ENCODE data around the gene FAM221B. TPM values are rescaled to one million over a fixed set of nuclear protein-coding genes. Genes with fewer than 3 reads are reported as not detected.

The FAM221B gene
- total and polyA plus RNA-seq, 2 of the 4 experiments (the other 2 are of a cell fraction), result not detected

GRCh38 chr9:35771943-35772342 is 56.6 kb downstream of the FAM221B start:
- H2BK120ac ChIP-seq (ENCODE audit: low read depth, low read length), result no peak overlapping the region
- H3K4ac ChIP-seq (ENCODE audit: low read depth, low read length), result no peak overlapping the region
- TF ChIP-seq CEBPB (IDR thresholded peaks at IDR 0.05; ENCODE audit: low read depth, low read length) (peak; percentile 70), CHD1 (IDR thresholded peaks at IDR 0.05; ENCODE audit: low read depth, low read length) (no peak)
- DNase-seq, result no peak
- dilution Hi-C loops (cut with HindIII; ENCODE audit: low sequenced_read_pairs, unreplicated experiment), result no loop called here
- no peaks in the 10 kb centered on the region for H4K20me1 ChIP-seq (ENCODE audit: insufficient read depth, low read length)
- H4K91ac ChIP-seq (ENCODE audit: insufficient read depth, low read depth, low read length), result no peak overlapping the region
- POLR2A ChIA-PET (ENCODE audit: unreplicated experiment), result no interaction called here
- no peak overlapping the region for H2AFZ ChIP-seq (replicated peaks; ENCODE audit: low read length, poor library complexity)
- in situ Hi-C loops (cut with MboI; ENCODE audit: low sequenced_read_pairs), result no loop called here
- no peak overlapping the region for H3K4me3 ChIP-seq (ENCODE audit: insufficient read depth, low read depth, low read length)
- H3K4me1 ChIP-seq (ENCODE audit: control insufficient read depth, insufficient read depth, low read length), result peaks cover 1% of the 10 kb centered on the region; the same call in 1 of the 2 replicates
- no peak overlapping the region for H3K27ac ChIP-seq (ENCODE audit: insufficient read depth, low read length)
- no TSS peak for BruUV-seq (replicated peaks)
- H2BK15ac ChIP-seq (ENCODE audit: low read depth, low read length), result no peak overlapping the region
- H2BK20ac ChIP-seq (ENCODE audit: low read depth, low read length), result no peak overlapping the region
- WGBS, 2 experiments (ENCODE audit: extremely low coverage in 2 of 2, insufficient read length in 1 of 2), result no CpG with 5 or more reads among the region's 3 CpGs
- peaks cover 28% of the 10 kb centered on the region for H3K27me3 ChIP-seq (ENCODE audit: control insufficient read depth, insufficient read depth, low read length)
- no peak for ATAC-seq (ENCODE audit: low read depth)
- no peaks in the 10 kb centered on the region for H3K9me1 ChIP-seq (ENCODE audit: insufficient read depth, low read length)
- intact Hi-C loops (cut with micrococcal nuclease), result no loop called here
- no peak overlapping the region for H2AK9ac ChIP-seq (replicated peaks; ENCODE audit: low read depth, low read length, poor library complexity)
- H3K79me1 ChIP-seq (ENCODE audit: low read depth in 1 of 2, low read length in 2 of 2), result no peaks in the 10 kb centered on the region
- H2AK5ac ChIP-seq (ENCODE audit: low read depth, low read length), result no peak overlapping the region
- H3K9ac ChIP-seq (ENCODE audit: low read depth, low read length), result no peak overlapping the region
- H4K5ac ChIP-seq (ENCODE audit: low read depth, low read length), result no peak overlapping the region
- CTCF ChIA-PET, result no interaction called here
- H3K23ac ChIP-seq (ENCODE audit: low read depth, low read length), result no peak overlapping the region
- no peak overlapping the region for H4K8ac ChIP-seq (ENCODE audit: low read depth in 2 of 2, low read length in 2 of 2)
- H3K56ac ChIP-seq (ENCODE audit: extremely low read depth, insufficient read depth, low read length), result no peak overlapping the region
- H3K14ac ChIP-seq (replicated peaks; ENCODE audit: low read depth, low read length), result no peak overlapping the region
- no peaks in the 10 kb centered on the region for H3K36me3 ChIP-seq (ENCODE audit: control insufficient read depth, insufficient read depth, low read length)
- H2BK5ac ChIP-seq (ENCODE audit: low read depth, low read length, poor library complexity, severe bottlenecking), result no peak overlapping the region
- H3K9me3 ChIP-seq (ENCODE audit: control insufficient read depth, insufficient read depth, low read length), result no peaks in the 10 kb centered on the region
- no peak overlapping the region for H3K4me2 ChIP-seq (ENCODE audit: low read depth, low read length)
- no peak overlapping the region for H3K18ac ChIP-seq (ENCODE audit: low read depth, low read length)
